ENCODE results near the gene CHST3.
A peak's percentile ranks its signal among the peaks of the same experiment; 100 is the strongest.
"Not testable (repeated sequence)": the region's sequence is repeated elsewhere in the genome, so short reads cannot be mapped to it uniquely, and the experiment has no call there.

CHST3 gene

GRCh38 chr10:72013202-72013945 lies 49.2 kb downstream of the CHST3 start:
- DNase-seq = peak; percentile 60

GRCh38 chr10:72014197-72014596 lies 50.0 kb downstream of the CHST3 start:
- DNase-seq = no peak

- DNase-seq = no peak
Measured at GRCh38 chr10:72014785-72015480, 50.7 kb downstream of the CHST3 start.

GRCh38 chr10:72015841-72016240 lies 51.6 kb downstream of the CHST3 start:
- no peak for DNase-seq

DNA sequence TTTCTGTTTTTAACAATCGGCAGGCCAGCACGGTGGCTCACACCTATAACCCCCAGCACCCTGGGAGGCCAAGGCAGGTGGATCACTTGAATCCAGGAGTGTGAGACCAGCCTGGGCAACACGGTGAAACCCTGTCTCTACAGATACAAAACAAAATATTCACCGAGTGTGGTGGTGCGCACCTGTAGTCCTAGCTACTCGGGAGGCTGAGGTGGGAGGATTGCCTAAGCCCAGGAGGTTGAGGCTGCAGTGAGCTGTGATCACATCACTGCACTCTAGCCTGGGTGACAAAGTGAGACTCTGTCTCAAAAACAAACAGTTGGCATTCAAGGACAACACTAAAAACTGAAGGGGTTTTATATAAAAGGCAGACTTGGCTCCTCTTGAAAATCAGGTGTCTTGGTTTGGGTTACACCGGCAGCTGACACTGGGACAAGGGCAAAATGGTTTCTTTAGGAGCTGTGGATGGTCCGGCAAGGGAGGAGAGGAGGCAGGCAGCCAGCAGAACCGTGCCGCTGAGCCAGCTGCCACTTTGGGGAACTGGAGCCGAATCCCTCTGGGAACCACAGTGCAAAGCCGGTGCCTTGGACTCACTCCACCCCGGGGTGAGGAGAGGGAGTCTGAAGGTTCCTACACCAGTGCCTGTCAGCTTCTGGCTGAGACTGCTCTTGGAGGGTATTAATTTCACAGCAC lies 52.6 kb downstream of the CHST3 start:
- no peak for DNase-seq

GRCh38 chr10:72019085-72019876 lies 55.1 kb downstream of the CHST3 start:
- DNase-seq = no peak

- no peak for DNase-seq
Measured at GRCh38 chr10:72020914-72021809, 57.0 kb downstream of the CHST3 start.

DNA sequence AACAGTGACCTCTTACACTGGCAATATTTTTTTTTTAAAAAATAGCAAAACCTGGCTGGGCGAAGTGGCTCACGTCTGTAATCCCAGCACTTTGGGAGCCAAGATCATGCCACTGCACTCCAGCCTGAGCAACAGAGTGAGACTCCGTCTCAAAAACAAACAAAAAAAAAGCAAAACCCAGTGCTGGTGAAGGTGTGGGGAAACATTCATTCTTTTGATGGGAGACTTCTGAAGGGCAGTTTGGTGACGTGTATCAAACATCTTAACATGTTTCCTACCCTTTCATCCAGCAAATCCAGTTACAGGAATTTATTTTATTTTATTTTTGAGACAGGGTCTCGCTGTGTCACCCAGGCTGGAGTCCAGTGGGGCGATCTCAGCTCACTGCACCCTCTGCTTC lies 58.0 kb downstream of the CHST3 start:
- DNase-seq = no peak

- no peak for DNase-seq
Measured at GRCh38 chr10:72024596-72024995, 60.4 kb downstream of the CHST3 start.

- no peak for DNase-seq
Measured at GRCh38 chr10:72025400-72025799, 61.2 kb downstream of the CHST3 start.

GRCh38 chr10:72025832-72026231 lies 61.6 kb downstream of the CHST3 start:
- no peak for DNase-seq

DNA sequence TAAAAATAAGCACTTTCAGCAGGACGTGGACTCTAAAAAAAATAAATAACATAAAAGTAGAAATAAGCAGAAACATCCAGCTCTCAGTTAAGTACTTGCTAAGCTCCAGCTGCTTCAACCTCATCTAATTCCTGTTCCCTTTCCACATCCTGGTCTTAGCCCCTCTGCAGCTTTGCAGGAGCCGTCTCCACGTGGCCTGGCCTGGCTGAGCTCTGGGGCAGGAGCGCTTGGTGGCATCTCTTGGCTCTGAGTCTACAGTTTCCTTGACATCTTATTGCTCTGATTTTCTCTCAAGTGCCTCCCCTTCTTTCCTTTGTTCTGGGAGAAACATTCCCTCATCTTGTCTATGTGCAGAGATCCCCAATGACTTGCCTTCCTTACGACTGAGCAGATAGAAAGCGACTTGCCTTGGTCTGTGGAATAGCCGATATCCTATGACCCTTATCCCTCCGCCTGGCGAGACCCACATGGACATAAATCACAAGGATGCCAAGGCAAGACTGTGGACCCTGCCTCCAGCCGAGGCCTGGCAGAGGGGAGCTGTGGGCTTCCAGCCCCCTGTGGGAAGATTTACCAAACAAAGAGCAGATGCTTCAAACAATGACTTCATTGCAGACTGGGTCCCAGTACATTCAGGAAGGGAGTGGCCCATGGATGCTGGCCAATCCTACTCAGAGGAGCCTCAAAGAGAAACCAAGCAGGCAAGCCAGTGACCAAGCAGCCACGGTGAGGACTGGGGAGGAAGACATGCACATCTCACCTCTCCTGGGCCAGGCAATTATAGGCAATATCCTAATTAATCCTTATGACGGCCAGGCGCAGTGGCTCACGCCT lies 62.3 kb downstream of the CHST3 start:
- DNase-seq = no peak

DNA sequence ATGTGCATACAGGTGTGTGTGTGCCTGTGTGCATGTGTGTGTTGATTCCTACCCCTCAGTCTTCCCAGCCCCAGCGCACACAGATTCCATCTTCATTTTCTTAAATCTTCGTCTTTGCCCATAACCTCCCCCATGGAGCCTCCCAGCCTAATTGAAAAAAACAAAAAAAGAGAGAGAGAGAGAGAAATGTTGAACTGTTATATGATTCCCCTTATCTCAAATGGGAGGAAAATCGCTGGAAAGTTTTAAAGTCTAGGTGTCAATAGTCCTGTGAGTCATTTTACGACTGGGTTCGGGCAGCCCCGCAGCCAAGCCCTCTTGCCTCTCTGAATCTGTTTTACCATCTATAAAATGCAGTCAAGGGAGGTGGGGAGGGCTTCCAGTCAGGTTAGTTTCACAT lies 63.3 kb downstream of the CHST3 start:
- DNase-seq = no peak

DNA sequence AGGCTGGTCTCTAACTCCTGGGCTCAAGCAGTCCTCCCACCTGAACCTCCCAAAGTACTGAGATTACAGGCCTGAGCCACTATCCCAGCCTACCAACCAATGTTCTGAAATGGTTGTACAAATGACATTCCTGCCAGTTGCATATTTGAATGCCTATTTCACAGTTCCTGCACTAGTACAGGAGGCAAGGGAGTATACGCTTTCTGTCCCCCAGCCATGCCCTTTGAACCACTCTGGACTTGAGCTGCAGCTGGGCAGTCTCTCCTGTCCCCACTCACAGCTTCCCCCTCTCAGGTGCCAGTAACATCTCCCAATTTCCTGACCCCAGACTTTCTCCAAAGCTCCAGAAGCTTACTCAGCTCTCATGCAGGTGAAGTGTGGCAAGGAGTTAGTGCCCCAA lies 65.2 kb downstream of the CHST3 start:
- no peak for DNase-seq

GRCh38 chr10:72030762-72031543 lies 66.8 kb downstream of the CHST3 start:
- no peak for DNase-seq

DNA sequence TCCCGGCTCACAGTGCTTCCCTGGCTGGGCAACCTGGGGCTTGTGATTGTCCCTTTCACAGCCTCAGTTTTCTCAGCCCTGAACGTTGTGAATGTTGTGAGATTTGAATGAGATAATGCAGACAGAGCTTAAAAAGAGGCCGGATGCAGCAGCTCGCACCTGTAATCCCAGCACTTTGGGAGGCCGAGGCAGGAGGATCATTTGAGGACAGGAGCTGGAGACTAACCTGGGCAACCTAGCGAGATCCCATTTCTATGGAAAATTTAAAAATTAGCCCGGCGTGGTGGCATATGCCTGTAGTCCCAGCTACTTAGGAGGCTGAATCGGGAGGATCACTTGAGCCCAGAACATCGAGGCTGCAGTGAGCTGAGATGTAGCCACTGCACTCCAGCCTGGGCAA lies 67.5 kb downstream of the CHST3 start:
- no peak for DNase-seq

DNA sequence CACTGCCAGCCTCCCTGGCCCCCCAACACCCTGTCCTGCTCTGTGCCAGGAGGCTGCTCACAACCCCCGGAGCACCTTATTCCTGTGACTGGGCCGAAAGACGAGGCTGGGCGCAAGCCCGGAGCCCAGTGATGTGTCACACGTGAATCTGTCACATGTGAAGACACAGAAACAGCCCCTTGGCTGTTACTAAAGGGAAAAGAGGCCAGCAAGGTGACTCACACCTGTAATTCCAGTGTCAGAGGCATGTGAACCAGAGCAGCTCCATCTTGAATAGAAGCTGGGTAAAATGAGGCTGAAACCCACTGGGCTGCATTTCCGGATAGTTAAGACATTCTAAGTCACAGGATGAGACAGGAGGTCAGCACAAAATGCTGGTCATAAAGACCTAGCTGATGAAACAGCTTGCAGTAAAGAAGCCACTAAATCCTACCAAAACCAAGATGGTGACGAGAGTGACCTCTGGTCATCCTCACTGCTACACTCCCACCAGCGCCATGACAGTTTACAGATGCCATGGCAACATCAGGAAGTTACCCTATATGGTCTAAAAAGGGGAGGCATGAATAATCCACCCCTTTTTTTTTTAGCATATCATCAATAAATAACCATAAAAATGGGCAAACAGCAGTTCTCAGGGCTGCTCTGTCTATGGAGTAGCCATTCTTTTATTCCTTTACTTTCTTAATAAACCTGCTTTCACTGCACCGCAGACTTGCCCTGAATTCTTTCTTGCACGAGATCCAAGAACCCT lies 68.4 kb downstream of the CHST3 start:
- DNase-seq = not testable (repeated sequence)

- no peak for DNase-seq
Measured at GRCh38 chr10:72034040-72034499, 69.9 kb downstream of the CHST3 start.

DNA sequence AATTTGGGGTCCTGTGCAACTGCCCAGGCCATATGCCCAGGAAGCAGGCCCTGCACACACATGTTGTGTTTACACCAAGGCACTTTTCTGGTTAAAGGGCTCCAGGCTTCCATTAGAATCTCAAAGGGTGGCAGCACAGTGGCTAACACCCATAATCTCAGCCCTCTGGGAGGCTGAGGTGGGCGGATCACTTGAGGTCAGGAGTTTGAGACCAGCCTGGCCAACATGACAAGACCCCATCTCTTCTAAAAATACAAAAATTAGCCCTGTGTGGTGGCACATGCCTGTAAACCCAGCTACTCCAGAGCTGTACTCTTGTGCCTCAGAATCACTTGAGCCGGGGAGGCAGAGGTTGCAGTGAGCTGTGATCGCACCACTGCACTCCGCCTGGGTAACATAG lies 70.6 kb downstream of the CHST3 start:
- no peak for DNase-seq
